ENCODE results near the gene PFN1. TPM values are rescaled to one million over a fixed set of nuclear protein-coding genes. Genes with fewer than 3 reads are reported as not detected.

The PFN1 gene
- total and polyA plus RNA-seq, 10 of the 15 experiments (the other 5 are each of a cell fraction or from before 2014, with no cell fraction given) = 154 to 3,892 (median 1,918) TPM

GRCh38 chr17:4966844-4967538 is 18.7 kb upstream of the PFN1 start (continued):
- peak; percentile 98 for TF ChIP-seq CEBPZ (IDR thresholded peaks at IDR 0.05; ENCODE audit: low read depth, low read length)
- no peak for TF ChIP-seq ZZZ3 (IDR thresholded peaks at IDR 0.05; ENCODE audit: control insufficient read depth, insufficient read length, low read depth)
- TF ChIP-seq ZNF24 (IDR thresholded peaks at IDR 0.05) = no peak
- TF ChIP-seq CREB1 (IDR thresholded peaks at IDR 0.05; ENCODE audit: low read depth) = peak; percentile 82
- no peak for TF ChIP-seq ZNF592 (IDR thresholded peaks at IDR 0.05)
- no peak for TF ChIP-seq SMAD1 (IDR thresholded peaks at IDR 0.05; ENCODE audit: low read depth, partially characterized antibody)
- no peak for TF ChIP-seq SRF (IDR thresholded peaks at IDR 0.05; ENCODE audit: low read depth in 2 of 2, low read length in 2 of 2)
- TF ChIP-seq NRF1 (conservative IDR thresholded peaks at IDR 0.05; ENCODE audit: low read depth, low read length) = no peak; the same call in 1 of the 2 replicates
- no peak for TF ChIP-seq E2F8 (IDR thresholded peaks at IDR 0.05; ENCODE audit: low read depth, partially characterized antibody)
- TF ChIP-seq IRF4 (IDR thresholded peaks at IDR 0.05; ENCODE audit: low read depth, low read length) = no peak
- peak; percentile 99 for TF ChIP-seq NFYB (IDR thresholded peaks at IDR 0.05; ENCODE audit: insufficient read depth, low read depth, low read length)
- no peak for TF ChIP-seq TCF3 (IDR thresholded peaks at IDR 0.05; ENCODE audit: borderline replicate concordance, insufficient read depth, low read depth, low read length)
- TF ChIP-seq GATAD2B (conservative IDR thresholded peaks at IDR 0.05; ENCODE audit: low read depth) = no peak
- TF ChIP-seq SPI1 (IDR thresholded peaks at IDR 0.05; ENCODE audit: borderline replicate concordance, insufficient read depth, low read depth, low read length) = no peak
- no peak for TF ChIP-seq CHD4 (IDR thresholded peaks at IDR 0.05)
- TF ChIP-seq RB1 (IDR thresholded peaks at IDR 0.05; ENCODE audit: borderline replicate concordance) = no peak
- no peak for TF ChIP-seq MTA3 (IDR thresholded peaks at IDR 0.05; ENCODE audit: borderline replicate concordance, low read length)
- TF ChIP-seq TAF1 (IDR thresholded peaks at IDR 0.05; ENCODE audit: borderline replicate concordance, low read depth, low read length) = no peak
- 0 out of 2 replicates have a peak, but pooled peaks have one; percentile 53 for TF ChIP-seq ATF7 (IDR thresholded peaks at IDR 0.05; ENCODE audit: low read depth)

All from GM12878 (cell line).